Panc1 (cell line): ENCODE results near the gene MYO7B. TPM values are rescaled to one million over a fixed set of nuclear protein-coding genes. Genes with fewer than 3 reads are reported as not detected.
"Not testable (repeated sequence)": the region's sequence is repeated elsewhere in the genome, so short reads cannot be mapped to it uniquely, and the experiment has no call there.

Experiments used
- ATAC-seq: fragments of 200-7000 bp; cut with Tn5 transposase; 2 replicates; pipeline ENCODE4 v1.9.1; 2020; ENCODE audit warnings: mild to moderate bottlenecking, moderate library complexity
- BruUV-seq: library from RNA; stranded (reverse); fragments of 400-500 nt; replicated peaks from 2 replicates; lab custom pipeline; 2021; lab: Mats Ljungman, UMichigan
- CTCF ChIA-PET: fragments of 300-600 bp; sonication (Branson Sonifier 250); formaldehyde crosslinking; loops from one replicate; lab custom pipeline; 2022; ENCODE audit warnings: antibody characterized with exemption; lab: Charles Lee
- POLR2A ChIA-PET: fragments of 300-600 bp; sonication (Branson Sonifier 250); formaldehyde crosslinking; loops from one replicate; lab custom pipeline; 2022; ENCODE audit warnings: antibody characterized with exemption; lab: Charles Lee
- DNase-seq: peaks from one replicate; pipeline ENCODE4 v3.0.0-alpha.2; 2010; ENCODE audit warnings: low read depth, low spot score
- H3K27ac ChIP-seq: 2 replicates; pipeline ENCODE4 v1.5.1; 2011; ENCODE audit warnings: mild to moderate bottlenecking, low read length, inconsistent platforms
- H3K27me3 ChIP-seq: fragments of 200-500 bp; sonication (Bioruptor generic); 2 replicates; pipeline ENCODE4 v1.6.0; 2014; ENCODE audit warnings: low read length, inconsistent platforms; ENCODE audit not compliant: control insufficient read depth, insufficient read depth
- H3K36me3 ChIP-seq: fragments of 200-500 bp; sonication (Bioruptor generic); 2 replicates; pipeline ENCODE4 v1.5.1; 2014; ENCODE audit warnings: inconsistent platforms, mild to moderate bottlenecking, low read length, moderate library complexity; ENCODE audit not compliant: control insufficient read depth, insufficient read depth
- H3K4me1 ChIP-seq: 2 replicates; pipeline ENCODE4 v1.5.1; 2011; ENCODE audit warnings: inconsistent platforms, mild to moderate bottlenecking, low read length, moderate library complexity; ENCODE audit not compliant: control insufficient read depth, insufficient read depth
- H3K4me3 ChIP-seq, 2 experiments: 2 replicates each; pipeline ENCODE4 v1.5.1; 2011 to 2012; ENCODE audit warnings: low read depth in 2 of 2, low read length in 2 of 2, mild to moderate bottlenecking in 2 of 2, inconsistent platforms in 1 of 2, moderate library complexity in 1 of 2
- H3K9me3 ChIP-seq: fragments of 200-500 bp; sonication (Bioruptor generic); 2 replicates; pipeline ENCODE4 v1.5.1; 2014; ENCODE audit warnings: low read depth, mild to moderate bottlenecking, inconsistent platforms, low read length, moderate library complexity; ENCODE audit not compliant: control insufficient read depth, insufficient read depth
- POLR2AphosphoS5 ChIP-seq: IDR thresholded peaks from 2 replicates; pipeline ENCODE4 v1.6.1; 2012; ENCODE audit warnings: mild to moderate bottlenecking, low read depth, low read length, moderate library complexity
- SIN3A ChIP-seq: IDR thresholded peaks from 2 replicates; pipeline ENCODE4 v1.6.1; 2012; ENCODE audit warnings: low read depth, mild to moderate bottlenecking, low read length, moderate library complexity, borderline replicate concordance; ENCODE audit not compliant: insufficient read depth
- TCF7L2 ChIP-seq: IDR thresholded peaks from 2 replicates; pipeline ENCODE4 v1.6.1; 2011; ENCODE audit warnings: mild to moderate bottlenecking, low read depth, low read length, inconsistent platforms
- in situ Hi-C: cut with HindIII; loops from 2 replicates; pipeline ENCODE4 v1.10.0; 2016; ENCODE audit warnings: low sequenced_read_pairs, low pct_unique_long_range_greater_than_20kb
- intact Hi-C: fragments of 100-400 bp; cut with micrococcal nuclease; formaldehyde crosslinking; loops from one replicate; pipeline ENCODE4 v1.10.0; 2022; ENCODE audit not compliant: unreplicated experiment
- total RNA-seq: library from RNA; stranded (reverse); gene quantifications from one replicate; pipeline ENCODE4 v1.2.1, GENCODE V29; 2021; ENCODE audit not compliant: unreplicated experiment
- TF ChIP-seq, protein P1 (sequence below): fragments of 450-650 bp; IDR thresholded peaks from 2 replicates; pipeline ENCODE4 v1.5.1; 2017; ENCODE audit warnings: mild to moderate bottlenecking
- TF ChIP-seq, protein P2 (sequence below), 2 experiments: IDR thresholded peaks; 2 replicates each; pipeline ENCODE4 v1.6.1; 2011 to 2012; ENCODE audit warnings: low read depth in 2 of 2, control low read depth in 1 of 2, low read length in 1 of 2, mild to moderate bottlenecking in 1 of 2, moderate library complexity in 1 of 2; ENCODE audit not compliant: insufficient read depth in 1 of 2

Gene MYO7B
- total RNA-seq, 1 experiment from 2014 or later = 0.15 TPM

- TF ChIP-seq, protein P1, sequence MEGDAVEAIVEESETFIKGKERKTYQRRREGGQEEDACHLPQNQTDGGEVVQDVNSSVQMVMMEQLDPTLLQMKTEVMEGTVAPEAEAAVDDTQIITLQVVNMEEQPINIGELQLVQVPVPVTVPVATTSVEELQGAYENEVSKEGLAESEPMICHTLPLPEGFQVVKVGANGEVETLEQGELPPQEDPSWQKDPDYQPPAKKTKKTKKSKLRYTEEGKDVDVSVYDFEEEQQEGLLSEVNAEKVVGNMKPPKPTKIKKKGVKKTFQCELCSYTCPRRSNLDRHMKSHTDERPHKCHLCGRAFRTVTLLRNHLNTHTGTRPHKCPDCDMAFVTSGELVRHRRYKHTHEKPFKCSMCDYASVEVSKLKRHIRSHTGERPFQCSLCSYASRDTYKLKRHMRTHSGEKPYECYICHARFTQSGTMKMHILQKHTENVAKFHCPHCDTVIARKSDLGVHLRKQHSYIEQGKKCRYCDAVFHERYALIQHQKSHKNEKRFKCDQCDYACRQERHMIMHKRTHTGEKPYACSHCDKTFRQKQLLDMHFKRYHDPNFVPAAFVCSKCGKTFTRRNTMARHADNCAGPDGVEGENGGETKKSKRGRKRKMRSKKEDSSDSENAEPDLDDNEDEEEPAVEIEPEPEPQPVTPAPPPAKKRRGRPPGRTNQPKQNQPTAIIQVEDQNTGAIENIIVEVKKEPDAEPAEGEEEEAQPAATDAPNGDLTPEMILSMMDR = peak; percentile 27; the same call in 1 of the 2 replicates
- TF ChIP-seq, protein P2, sequence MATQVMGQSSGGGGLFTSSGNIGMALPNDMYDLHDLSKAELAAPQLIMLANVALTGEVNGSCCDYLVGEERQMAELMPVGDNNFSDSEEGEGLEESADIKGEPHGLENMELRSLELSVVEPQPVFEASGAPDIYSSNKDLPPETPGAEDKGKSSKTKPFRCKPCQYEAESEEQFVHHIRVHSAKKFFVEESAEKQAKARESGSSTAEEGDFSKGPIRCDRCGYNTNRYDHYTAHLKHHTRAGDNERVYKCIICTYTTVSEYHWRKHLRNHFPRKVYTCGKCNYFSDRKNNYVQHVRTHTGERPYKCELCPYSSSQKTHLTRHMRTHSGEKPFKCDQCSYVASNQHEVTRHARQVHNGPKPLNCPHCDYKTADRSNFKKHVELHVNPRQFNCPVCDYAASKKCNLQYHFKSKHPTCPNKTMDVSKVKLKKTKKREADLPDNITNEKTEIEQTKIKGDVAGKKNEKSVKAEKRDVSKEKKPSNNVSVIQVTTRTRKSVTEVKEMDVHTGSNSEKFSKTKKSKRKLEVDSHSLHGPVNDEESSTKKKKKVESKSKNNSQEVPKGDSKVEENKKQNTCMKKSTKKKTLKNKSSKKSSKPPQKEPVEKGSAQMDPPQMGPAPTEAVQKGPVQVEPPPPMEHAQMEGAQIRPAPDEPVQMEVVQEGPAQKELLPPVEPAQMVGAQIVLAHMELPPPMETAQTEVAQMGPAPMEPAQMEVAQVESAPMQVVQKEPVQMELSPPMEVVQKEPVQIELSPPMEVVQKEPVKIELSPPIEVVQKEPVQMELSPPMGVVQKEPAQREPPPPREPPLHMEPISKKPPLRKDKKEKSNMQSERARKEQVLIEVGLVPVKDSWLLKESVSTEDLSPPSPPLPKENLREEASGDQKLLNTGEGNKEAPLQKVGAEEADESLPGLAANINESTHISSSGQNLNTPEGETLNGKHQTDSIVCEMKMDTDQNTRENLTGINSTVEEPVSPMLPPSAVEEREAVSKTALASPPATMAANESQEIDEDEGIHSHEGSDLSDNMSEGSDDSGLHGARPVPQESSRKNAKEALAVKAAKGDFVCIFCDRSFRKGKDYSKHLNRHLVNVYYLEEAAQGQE (IDR thresholded peaks at IDR 0.05; ENCODE audit: insufficient read depth in 1 of 2, low read depth in 2 of 2, low read length in 1 of 2) = no peak
- intact Hi-C loops (no loop called here), in situ Hi-C loops (no loop called here)
- Histone ChIP-seq H3K36me3 (peaks cover 8% of the 10 kb centered on the region), H3K27me3 (no peaks in the 10 kb centered on the region), H3K4me1 (peaks cover 20% of the 10 kb centered on the region), H3K9me3 (no peaks in the 10 kb centered on the region), H3K27ac (no peak overlapping the region), H3K4me3 (no peak overlapping the region)
- ChIA-PET CTCF (interaction anchor here (1.7 kb wide), 1 partner anchor 122 kb away, joined by 3 read pairs; no protein-coding TSS in a partner anchor), POLR2A (interaction anchor here (0.6 kb wide), 1 partner anchor 114 kb away, joined by 5 read pairs; no protein-coding TSS in a partner anchor)
- BruUV-seq = no TSS peak
- DNase-seq (no peak), ATAC-seq (no peak)
Observed at GRCh38 chr2:127528487-127528886, 7.0 kb upstream of the MYO7B start.

- H3K27ac ChIP-seq, H3K9me3 ChIP-seq, intact Hi-C loops, H3K27me3 ChIP-seq, ATAC-seq, DNase-seq, in situ Hi-C loops, H3K4me3 ChIP-seq, H3K36me3 ChIP-seq, BruUV-seq, POLR2A ChIA-PET: not testable (repeated sequence)
- H3K4me1 ChIP-seq = peaks cover 10% of the 10 kb centered on the region
- CTCF ChIA-PET = interaction anchor here (0.7 to 1.7 kb wide), 3 partner anchors 13 to 753 kb away, joined by 3 to 5 read pairs (median 3); no protein-coding TSS in a partner anchor
Observed at GRCh38 chr2:127529416-127529815, 6.1 kb upstream of the MYO7B start.

- no TSS peak for BruUV-seq
- intact Hi-C loops (no loop called here), in situ Hi-C loops (no loop called here)
- DNase-seq (no peak), ATAC-seq (no peak)
- H3K4me1 ChIP-seq = peaks cover 10% of the 10 kb centered on the region
- ChIA-PET POLR2A (interaction anchor here (0.7 kb wide), 1 partner anchor 37 kb away, joined by 3 read pairs; no protein-coding TSS in a partner anchor), CTCF (no interaction called here)
- H3K36me3 ChIP-seq = peaks cover 2% of the 10 kb centered on the region; the same call in 1 of the 2 replicates
- H3K27ac ChIP-seq = no peak overlapping the region
- H3K4me3 ChIP-seq = no peak overlapping the region
- H3K9me3 ChIP-seq = no peaks in the 10 kb centered on the region
- TF ChIP-seq POLR2AphosphoS5 = no peak
- TF ChIP-seq, protein P2 (IDR thresholded peaks at IDR 0.05; ENCODE audit: insufficient read depth in 1 of 2, low read depth in 2 of 2, low read length in 1 of 2) = no peak
- no peak for TF ChIP-seq TCF7L2
- TF ChIP-seq SIN3A = no peak
- TF ChIP-seq, protein P1 = no peak
- no peaks in the 10 kb centered on the region; the same call in 1 of the 2 replicates for H3K27me3 ChIP-seq
Observed at GRCh38 chr2:127530245-127531140, 5.0 kb upstream of the MYO7B start.
